Measurements from ENCODE around the gene NFKB2.
A peak's percentile ranks its signal among the peaks of the same experiment; 100 is the strongest.

Gene NFKB2

DNA sequence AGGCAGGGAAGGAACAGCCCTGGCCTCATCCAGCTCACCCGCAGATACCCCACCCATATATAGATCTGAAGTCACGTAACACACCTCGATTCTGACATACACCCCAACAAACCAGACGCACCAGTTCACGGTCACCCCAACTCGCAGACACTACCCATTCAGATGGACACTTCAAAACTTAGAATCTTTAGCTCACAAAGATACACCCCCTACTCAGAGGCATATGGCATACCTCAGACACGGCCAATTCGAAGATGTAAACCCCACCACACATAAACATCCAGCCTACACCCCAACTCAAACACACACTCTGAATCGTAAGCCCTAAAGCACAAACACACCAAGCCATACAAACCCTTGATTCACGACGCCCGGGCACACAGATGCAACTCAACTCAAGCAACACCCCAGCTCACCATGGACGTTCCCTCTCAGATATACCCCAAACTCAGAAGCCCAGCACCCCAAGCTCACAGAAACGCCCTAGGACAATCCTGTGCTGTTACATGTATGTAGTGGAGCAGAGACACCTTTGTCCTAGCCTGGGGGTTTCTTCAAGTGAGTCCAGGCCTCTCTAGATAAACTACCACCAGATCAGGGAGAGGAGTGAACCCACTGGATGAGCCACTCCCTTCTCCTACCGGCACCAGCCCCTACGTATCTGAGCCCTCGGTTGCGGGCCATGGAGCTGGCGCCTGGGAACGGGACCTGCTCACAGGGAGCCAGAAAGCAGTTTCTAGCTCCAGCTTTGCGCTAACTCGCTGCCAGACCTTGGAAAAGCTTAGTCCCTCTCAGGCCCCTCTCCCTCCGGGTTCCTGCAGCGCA, 14.3 kb downstream of the NFKB2 start:
- Histone ChIP-seq H3K27me3 (ENCODE audit: insufficient read depth, poor library complexity, severe bottlenecking) (peaks cover 54% of the 10 kb centered on the region), H3K27ac (replicated peaks) (no peak overlapping the region), H3K4me3 (replicated peaks; ENCODE audit: insufficient read depth, low read length) (no peak overlapping the region)
- TF ChIP-seq GABPA (IDR thresholded peaks at IDR 0.05; ENCODE audit: low read depth) (no peak), SPI1 (IDR thresholded peaks at IDR 0.05; ENCODE audit: borderline replicate concordance, low read depth) (no peak), POLR2AphosphoS5 (IDR thresholded peaks at IDR 0.05; ENCODE audit: low read depth) (no peak)
- TF ChIP-seq, protein P1, sequence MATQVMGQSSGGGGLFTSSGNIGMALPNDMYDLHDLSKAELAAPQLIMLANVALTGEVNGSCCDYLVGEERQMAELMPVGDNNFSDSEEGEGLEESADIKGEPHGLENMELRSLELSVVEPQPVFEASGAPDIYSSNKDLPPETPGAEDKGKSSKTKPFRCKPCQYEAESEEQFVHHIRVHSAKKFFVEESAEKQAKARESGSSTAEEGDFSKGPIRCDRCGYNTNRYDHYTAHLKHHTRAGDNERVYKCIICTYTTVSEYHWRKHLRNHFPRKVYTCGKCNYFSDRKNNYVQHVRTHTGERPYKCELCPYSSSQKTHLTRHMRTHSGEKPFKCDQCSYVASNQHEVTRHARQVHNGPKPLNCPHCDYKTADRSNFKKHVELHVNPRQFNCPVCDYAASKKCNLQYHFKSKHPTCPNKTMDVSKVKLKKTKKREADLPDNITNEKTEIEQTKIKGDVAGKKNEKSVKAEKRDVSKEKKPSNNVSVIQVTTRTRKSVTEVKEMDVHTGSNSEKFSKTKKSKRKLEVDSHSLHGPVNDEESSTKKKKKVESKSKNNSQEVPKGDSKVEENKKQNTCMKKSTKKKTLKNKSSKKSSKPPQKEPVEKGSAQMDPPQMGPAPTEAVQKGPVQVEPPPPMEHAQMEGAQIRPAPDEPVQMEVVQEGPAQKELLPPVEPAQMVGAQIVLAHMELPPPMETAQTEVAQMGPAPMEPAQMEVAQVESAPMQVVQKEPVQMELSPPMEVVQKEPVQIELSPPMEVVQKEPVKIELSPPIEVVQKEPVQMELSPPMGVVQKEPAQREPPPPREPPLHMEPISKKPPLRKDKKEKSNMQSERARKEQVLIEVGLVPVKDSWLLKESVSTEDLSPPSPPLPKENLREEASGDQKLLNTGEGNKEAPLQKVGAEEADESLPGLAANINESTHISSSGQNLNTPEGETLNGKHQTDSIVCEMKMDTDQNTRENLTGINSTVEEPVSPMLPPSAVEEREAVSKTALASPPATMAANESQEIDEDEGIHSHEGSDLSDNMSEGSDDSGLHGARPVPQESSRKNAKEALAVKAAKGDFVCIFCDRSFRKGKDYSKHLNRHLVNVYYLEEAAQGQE (IDR thresholded peaks at IDR 0.05; ENCODE audit: insufficient replicate concordance, low read depth): no peak
- TF ChIP-seq, protein P2, sequence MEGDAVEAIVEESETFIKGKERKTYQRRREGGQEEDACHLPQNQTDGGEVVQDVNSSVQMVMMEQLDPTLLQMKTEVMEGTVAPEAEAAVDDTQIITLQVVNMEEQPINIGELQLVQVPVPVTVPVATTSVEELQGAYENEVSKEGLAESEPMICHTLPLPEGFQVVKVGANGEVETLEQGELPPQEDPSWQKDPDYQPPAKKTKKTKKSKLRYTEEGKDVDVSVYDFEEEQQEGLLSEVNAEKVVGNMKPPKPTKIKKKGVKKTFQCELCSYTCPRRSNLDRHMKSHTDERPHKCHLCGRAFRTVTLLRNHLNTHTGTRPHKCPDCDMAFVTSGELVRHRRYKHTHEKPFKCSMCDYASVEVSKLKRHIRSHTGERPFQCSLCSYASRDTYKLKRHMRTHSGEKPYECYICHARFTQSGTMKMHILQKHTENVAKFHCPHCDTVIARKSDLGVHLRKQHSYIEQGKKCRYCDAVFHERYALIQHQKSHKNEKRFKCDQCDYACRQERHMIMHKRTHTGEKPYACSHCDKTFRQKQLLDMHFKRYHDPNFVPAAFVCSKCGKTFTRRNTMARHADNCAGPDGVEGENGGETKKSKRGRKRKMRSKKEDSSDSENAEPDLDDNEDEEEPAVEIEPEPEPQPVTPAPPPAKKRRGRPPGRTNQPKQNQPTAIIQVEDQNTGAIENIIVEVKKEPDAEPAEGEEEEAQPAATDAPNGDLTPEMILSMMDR (IDR thresholded peaks at IDR 0.05; ENCODE audit: insufficient read depth, low read length): no peak
- DNase-seq (ENCODE audit: low read depth in 1 of 2, low spot score in 1 of 2): no peak

DNA sequence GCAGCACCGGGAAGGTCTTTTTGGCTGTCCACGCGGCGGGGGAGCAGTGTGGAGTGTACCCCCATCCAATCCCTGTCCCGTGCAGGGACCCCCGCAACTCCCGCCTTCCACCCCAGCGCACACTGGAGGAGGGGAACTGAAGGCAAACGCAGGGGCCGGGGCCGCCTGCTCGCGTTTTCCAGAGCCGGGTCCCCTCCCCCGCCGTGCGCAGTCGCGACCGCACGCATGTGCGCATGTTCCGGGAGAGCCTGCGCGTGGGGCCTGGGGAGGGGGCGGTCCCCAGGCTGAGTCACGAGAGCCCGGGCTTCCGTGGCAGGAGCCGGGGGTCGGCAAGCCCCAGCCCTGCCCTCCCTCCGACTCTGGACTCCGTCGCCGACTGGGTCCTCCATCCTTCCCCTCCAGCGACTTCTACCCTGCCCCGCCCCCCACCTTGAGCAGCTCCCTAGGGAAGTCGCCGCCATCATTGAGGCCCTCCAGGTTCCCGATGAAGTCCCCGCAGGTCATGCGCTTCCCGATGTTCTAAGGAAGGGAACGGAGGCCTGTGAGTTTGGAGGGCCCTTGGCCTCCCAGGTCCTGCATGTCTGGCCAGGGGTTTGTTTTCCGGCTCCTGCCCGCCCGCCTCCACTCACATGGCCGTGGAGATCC, 15.0 kb downstream of the NFKB2 start:
- H3K27ac ChIP-seq (replicated peaks): no peak overlapping the region
- no peak for DNase-seq (ENCODE audit: low read depth in 1 of 2, low spot score in 1 of 2)
- TF ChIP-seq POLR2AphosphoS5 (IDR thresholded peaks at IDR 0.05; ENCODE audit: low read depth) (no peak), GABPA (IDR thresholded peaks at IDR 0.05; ENCODE audit: low read depth) (no peak), SPI1 (IDR thresholded peaks at IDR 0.05; ENCODE audit: borderline replicate concordance, low read depth) (no peak)
- TF ChIP-seq, protein P2 (IDR thresholded peaks at IDR 0.05; ENCODE audit: insufficient read depth, low read length): no peak
- TF ChIP-seq, protein P1 (IDR thresholded peaks at IDR 0.05; ENCODE audit: insufficient replicate concordance, low read depth): no peak
- H3K4me3 ChIP-seq (replicated peaks; ENCODE audit: insufficient read depth, low read length): peak overlapping the region; percentile 30
- H3K27me3 ChIP-seq (ENCODE audit: insufficient read depth, poor library complexity, severe bottlenecking): peaks cover 54% of the 10 kb centered on the region

DNA sequence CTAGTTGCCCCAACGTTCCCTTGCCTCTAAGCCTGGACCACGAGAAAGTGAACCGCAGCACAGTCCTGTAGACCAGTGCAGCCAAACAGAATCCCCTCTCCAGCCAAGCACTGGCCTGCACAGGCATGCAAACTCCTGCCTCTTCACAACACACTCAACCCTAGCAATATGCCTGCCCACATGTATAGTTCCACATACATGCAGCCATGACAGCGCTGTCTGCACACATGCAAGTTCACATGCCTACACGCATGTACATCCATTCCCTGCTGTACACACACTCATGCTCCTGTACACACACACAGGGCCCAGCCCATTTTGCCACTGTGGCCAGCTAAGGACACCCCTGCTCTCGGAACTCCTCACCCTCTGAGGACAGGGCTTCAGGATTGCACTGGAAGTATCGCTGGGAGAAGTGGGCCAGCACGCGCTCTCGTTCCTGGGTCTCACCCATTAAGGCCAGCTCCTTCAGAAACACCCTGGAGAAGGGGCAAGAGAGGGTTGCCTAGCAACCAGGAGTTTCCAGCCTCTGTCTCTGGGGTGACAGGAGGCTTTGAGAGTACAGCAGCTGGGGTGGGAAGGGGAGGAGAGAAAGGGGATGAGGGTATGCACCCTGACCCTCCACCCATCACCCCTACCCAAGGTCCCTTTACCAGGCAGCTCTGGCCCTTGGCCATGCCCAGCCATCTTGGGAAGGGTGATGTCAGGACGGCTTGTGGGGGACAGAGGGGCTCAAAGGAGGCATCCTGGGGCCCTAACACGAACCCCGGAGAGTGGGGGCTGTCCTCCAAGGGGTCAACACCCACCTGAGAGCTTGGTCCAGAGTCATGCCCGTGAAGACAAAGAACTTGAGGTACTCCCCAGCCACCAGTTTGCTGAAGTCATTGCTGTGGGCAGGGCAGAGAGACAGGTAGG, 16.1 kb downstream of the NFKB2 start:
- TF ChIP-seq POLR2AphosphoS5 (IDR thresholded peaks at IDR 0.05; ENCODE audit: low read depth) (no peak), GABPA (IDR thresholded peaks at IDR 0.05; ENCODE audit: low read depth) (no peak), SPI1 (IDR thresholded peaks at IDR 0.05; ENCODE audit: borderline replicate concordance, low read depth) (no peak)
- TF ChIP-seq, protein P2 (IDR thresholded peaks at IDR 0.05; ENCODE audit: insufficient read depth, low read length): no peak
- TF ChIP-seq, protein P1 (IDR thresholded peaks at IDR 0.05; ENCODE audit: insufficient replicate concordance, low read depth): no peak
- Histone ChIP-seq H3K27ac (replicated peaks) (no peak overlapping the region), H3K4me3 (replicated peaks; ENCODE audit: insufficient read depth, low read length) (no peak overlapping the region), H3K27me3 (ENCODE audit: insufficient read depth, poor library complexity, severe bottlenecking) (peaks cover 54% of the 10 kb centered on the region)
- no peak for DNase-seq (ENCODE audit: low read depth in 1 of 2, low spot score in 1 of 2)

Measured in HL-60 (cell line).